Rectal smooth muscle tissue (tissue), 1 donor: ENCODE measurements around the gene CRTC1.
"Not testable (repeated sequence)": the region's sequence is repeated elsewhere in the genome, so short reads cannot be mapped to it uniquely, and the experiment has no call there.

Experiments
- H3K27ac ChIP-seq: one replicate; pipeline ENCODE4 v1.7.0; 2013; ENCODE audit warnings: low read depth, low read length, inconsistent platforms
- H3K27me3 ChIP-seq: one replicate; pipeline ENCODE4 v1.7.0; 2013; ENCODE audit warnings: low read length; ENCODE audit not compliant: control insufficient read depth, insufficient read depth
- H3K36me3 ChIP-seq: one replicate; pipeline ENCODE4 v1.7.0; 2013; ENCODE audit warnings: low read length; ENCODE audit not compliant: control insufficient read depth, insufficient read depth
- H3K4me1 ChIP-seq: one replicate; pipeline ENCODE4 v1.7.0; 2013; ENCODE audit warnings: low read length; ENCODE audit not compliant: control insufficient read depth, insufficient read depth
- H3K4me3 ChIP-seq: one replicate; pipeline ENCODE4 v1.7.0; 2013; ENCODE audit warnings: low read length
- H3K9ac ChIP-seq: one replicate; pipeline ENCODE4 v1.7.0; 2013; ENCODE audit warnings: low read length

Gene CRTC1

GRCh38 chr19:18733196-18733647 is 49.7 kb downstream of the CRTC1 start:
- H3K9ac ChIP-seq: no peak overlapping the region
- peak overlapping the region; percentile 67 for H3K27ac ChIP-seq

DNA sequence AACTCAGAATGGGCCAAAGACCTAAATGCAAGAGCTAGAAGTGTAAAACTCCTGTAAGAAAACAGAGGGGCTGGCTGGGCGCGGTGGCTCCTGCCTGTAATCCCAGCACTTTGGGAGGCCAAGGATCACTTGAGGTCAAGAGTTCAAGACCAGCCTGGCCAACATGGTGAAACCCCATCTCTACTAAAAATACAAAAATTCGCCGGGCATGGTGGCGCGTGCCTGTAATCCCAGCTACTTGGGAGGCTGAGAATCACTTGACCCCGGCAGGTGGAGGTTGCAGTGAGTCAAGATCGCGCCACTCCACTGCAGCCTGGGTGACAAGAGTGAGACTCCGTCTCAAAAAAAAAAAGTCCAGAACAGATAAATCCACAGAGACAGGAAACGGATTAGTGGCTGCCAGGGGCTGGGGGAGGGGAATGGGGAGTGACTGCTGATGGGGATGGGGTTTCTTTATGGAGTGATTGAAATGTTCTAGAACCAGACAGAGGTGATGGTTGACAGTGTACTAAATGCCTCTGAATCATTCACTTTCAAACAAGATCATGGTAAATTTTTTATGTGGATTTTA is 50.4 kb downstream of the CRTC1 start:
- H3K9ac ChIP-seq, H3K4me3 ChIP-seq, H3K4me1 ChIP-seq, H3K36me3 ChIP-seq, H3K27me3 ChIP-seq: not testable (repeated sequence)
- peak overlapping the region; percentile 67 for H3K27ac ChIP-seq

More at GRCh38 chr19:18733196-18733647, 49.7 kb downstream of the CRTC1 start:
- H3K27me3 ChIP-seq: no peaks in the 10 kb centered on the region
- no peaks in the 10 kb centered on the region for H3K36me3 ChIP-seq
- no peak overlapping the region for H3K4me3 ChIP-seq
- peaks cover 8% of the 10 kb centered on the region for H3K4me1 ChIP-seq

GRCh38 chr19:18735324-18735723 is 51.8 kb downstream of the CRTC1 start:
- no peaks in the 10 kb centered on the region for H3K27me3 ChIP-seq
- no peak overlapping the region for H3K4me3 ChIP-seq
- no peak overlapping the region for H3K27ac ChIP-seq
- no peak overlapping the region for H3K9ac ChIP-seq
- H3K36me3 ChIP-seq: no peaks in the 10 kb centered on the region
- H3K4me1 ChIP-seq: peaks cover 8% of the 10 kb centered on the region

- no peak overlapping the region for H3K9ac ChIP-seq
- H3K4me3 ChIP-seq: no peak overlapping the region
- peaks cover 8% of the 10 kb centered on the region for H3K4me1 ChIP-seq
These were observed 52.3 kb downstream of the CRTC1 start for GRCh38 chr19:18735752-18736151.

GRCh38 chr19:18736415-18737336 is 53.2 kb downstream of the CRTC1 start:
- Histone ChIP-seq H3K9ac (no peak overlapping the region), H3K4me1 (peaks cover 8% of the 10 kb centered on the region), H3K27ac (no peak overlapping the region)

More at GRCh38 chr19:18735752-18736151, 52.3 kb downstream of the CRTC1 start:
- H3K27me3 ChIP-seq: no peaks in the 10 kb centered on the region
- no peak overlapping the region for H3K27ac ChIP-seq
- H3K36me3 ChIP-seq: no peaks in the 10 kb centered on the region

GRCh38 chr19:18737337-18737953 is 54.0 kb downstream of the CRTC1 start:
- Histone ChIP-seq H3K27ac (no peak overlapping the region), H3K27me3 (no peaks in the 10 kb centered on the region), H3K9ac (no peak overlapping the region), H3K4me1 (peaks cover 8% of the 10 kb centered on the region), H3K36me3 (no peaks in the 10 kb centered on the region), H3K4me3 (no peak overlapping the region)

More at GRCh38 chr19:18736415-18737336, 53.2 kb downstream of the CRTC1 start:
- Histone ChIP-seq H3K36me3 (no peaks in the 10 kb centered on the region), H3K4me3 (no peak overlapping the region), H3K27me3 (no peaks in the 10 kb centered on the region)

- H3K27me3 ChIP-seq: no peaks in the 10 kb centered on the region
- no peak overlapping the region for H3K27ac ChIP-seq
- no peak overlapping the region for H3K9ac ChIP-seq
- no peaks in the 10 kb centered on the region for H3K36me3 ChIP-seq
- H3K4me3 ChIP-seq: no peak overlapping the region
- peaks cover 7% of the 10 kb centered on the region for H3K4me1 ChIP-seq
These were observed 54.5 kb downstream of the CRTC1 start for GRCh38 chr19:18737954-18738351.

DNA sequence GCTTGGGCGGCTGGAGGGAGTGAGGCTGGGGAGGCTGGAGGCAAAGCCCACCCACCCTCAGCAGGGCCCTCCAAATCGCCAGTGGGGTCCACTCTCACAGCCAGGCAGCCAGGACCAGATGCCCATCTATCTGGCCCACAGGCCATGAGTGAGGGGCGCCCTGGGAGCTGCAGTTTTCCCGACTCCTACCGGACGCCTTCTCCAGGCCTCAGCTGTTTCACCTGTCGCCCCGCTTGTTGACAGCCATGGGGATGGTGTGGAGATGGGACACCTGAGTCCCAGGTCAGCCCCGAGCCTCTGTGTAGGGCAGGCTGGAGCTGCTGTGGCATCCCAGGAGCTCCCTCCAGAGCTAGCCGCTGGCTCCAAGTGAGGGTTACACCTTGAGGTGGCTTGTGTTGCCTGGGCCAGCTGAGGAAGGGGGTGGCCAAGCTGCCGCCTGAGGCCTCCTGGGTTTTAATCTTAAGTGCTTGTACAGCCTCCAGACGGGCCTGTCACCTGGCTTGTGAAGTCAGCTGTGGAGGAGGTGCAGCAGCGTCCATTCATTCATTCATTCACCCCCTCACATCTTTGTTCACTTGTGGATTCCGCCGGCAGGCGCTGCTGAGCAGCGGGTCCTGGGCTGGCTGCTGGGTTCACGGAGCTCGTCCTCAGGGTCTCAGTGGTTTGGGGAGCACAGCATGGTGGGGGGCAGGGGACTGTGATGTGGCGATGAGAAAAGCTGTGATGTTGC is 55.6 kb downstream of the CRTC1 start:
- Histone ChIP-seq H3K27me3 (no peaks in the 10 kb centered on the region), H3K4me1 (peaks cover 3% of the 10 kb centered on the region), H3K4me3 (no peak overlapping the region), H3K36me3 (no peaks in the 10 kb centered on the region), H3K9ac (no peak overlapping the region), H3K27ac (no peak overlapping the region)

- Histone ChIP-seq H3K27me3 (no peaks in the 10 kb centered on the region), H3K4me1 (peaks cover 3% of the 10 kb centered on the region), H3K27ac (no peak overlapping the region), H3K36me3 (no peaks in the 10 kb centered on the region), H3K9ac (no peak overlapping the region), H3K4me3 (no peak overlapping the region)
These were observed 57.9 kb downstream of the CRTC1 start for GRCh38 chr19:18741124-18742121.

GRCh38 chr19:18742324-18742723 is 58.8 kb downstream of the CRTC1 start:
- Histone ChIP-seq H3K9ac (peak overlapping the region; percentile 27), H3K4me3 (no peak overlapping the region), H3K36me3 (no peaks in the 10 kb centered on the region), H3K4me1 (peaks cover 3% of the 10 kb centered on the region), H3K27me3 (no peaks in the 10 kb centered on the region), H3K27ac (no peak overlapping the region)
